ENCODE results near the gene NR2C2.

GRCh38 chr3:15042936-15043335 lies 95.6 kb downstream of the NR2C2 start:
- TF ChIP-seq CTCF (optimal IDR thresholded peaks at IDR 0.05 in 1 of 3, IDR thresholded peaks at IDR 0.05 in 1 of 3, conservative IDR thresholded peaks at IDR 0.05 in 1 of 3; ENCODE audit: extremely low read depth in 1 of 3, insufficient read depth in 2 of 3, low read length in 3 of 3) (no peak), EZH2 (IDR thresholded peaks at IDR 0.05; ENCODE audit: low read length) (no peak)

Measured in keratinocyte (primary cell).